22Rv1 (cell line): Measurements from ENCODE around the gene EVI5.

Experiments
- ZFX ChIP-seq: fragments of 450-650 bp; IDR thresholded peaks from 2 replicates; pipeline ENCODE4 v1.6.1; 2017; ENCODE audit warnings: antibody characterized with exemption, borderline replicate concordance
- TF ChIP-seq, protein P1 (sequence below): fragments of 450-650 bp; IDR thresholded peaks from 2 replicates; pipeline ENCODE4 v1.5.1; 2017; ENCODE audit warnings: mild to moderate bottlenecking

GRCh38 chr1:92756537-92756936 lies 28.4 kb downstream of the EVI5 start:
- TF ChIP-seq, protein P1, sequence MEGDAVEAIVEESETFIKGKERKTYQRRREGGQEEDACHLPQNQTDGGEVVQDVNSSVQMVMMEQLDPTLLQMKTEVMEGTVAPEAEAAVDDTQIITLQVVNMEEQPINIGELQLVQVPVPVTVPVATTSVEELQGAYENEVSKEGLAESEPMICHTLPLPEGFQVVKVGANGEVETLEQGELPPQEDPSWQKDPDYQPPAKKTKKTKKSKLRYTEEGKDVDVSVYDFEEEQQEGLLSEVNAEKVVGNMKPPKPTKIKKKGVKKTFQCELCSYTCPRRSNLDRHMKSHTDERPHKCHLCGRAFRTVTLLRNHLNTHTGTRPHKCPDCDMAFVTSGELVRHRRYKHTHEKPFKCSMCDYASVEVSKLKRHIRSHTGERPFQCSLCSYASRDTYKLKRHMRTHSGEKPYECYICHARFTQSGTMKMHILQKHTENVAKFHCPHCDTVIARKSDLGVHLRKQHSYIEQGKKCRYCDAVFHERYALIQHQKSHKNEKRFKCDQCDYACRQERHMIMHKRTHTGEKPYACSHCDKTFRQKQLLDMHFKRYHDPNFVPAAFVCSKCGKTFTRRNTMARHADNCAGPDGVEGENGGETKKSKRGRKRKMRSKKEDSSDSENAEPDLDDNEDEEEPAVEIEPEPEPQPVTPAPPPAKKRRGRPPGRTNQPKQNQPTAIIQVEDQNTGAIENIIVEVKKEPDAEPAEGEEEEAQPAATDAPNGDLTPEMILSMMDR, result no peak
- no peak for TF ChIP-seq ZFX
